ENCODE results near the gene EMC9. TPM values are rescaled to one million over a fixed set of nuclear protein-coding genes. Genes with fewer than 3 reads are reported as not detected.

EMC9 gene
- total RNA-seq, 4 donors from 2014 or later: 13.6 to 18.8 (median 16.3) TPM

DNA sequence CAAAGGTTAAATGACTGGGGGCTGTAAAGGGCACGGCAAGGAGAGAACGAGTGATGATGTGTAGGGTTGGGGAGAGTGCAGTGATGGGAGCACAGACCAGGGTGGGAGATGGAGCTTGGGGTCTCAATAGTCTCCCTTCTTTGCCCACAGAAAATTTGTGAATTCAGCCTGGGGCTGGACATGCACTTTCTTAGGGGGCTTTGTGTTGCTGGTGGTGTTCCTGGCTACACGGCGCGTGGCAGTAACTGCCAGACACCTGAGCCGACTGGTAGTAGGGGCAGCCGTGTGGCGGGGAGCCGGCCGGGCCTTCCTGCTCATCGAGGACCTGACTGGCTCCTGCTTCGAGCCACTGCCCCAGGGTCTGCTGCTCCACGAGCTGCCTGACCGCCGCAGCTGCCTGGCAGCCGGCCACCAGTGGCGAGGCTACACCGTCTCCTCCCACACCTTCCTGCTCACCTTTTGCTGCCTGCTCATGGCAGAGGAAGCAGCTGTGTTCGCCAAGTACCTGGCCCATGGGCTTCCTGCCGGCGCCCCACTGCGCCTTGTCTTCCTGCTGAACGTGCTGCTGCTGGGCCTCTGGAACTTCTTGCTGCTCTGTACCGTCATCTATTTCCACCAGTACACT is 9.2 kb downstream of the EMC9 start:
- peak overlapping the region; percentile 44 to 56 (median 48) for H3K4me3 ChIP-seq
- peaks cover 0 to 1% of the 10 kb centered on the region in 2 donors for H3K36me3 ChIP-seq
- H3K4me1 ChIP-seq: peaks cover 40 to 48% of the 10 kb centered on the region in 2 donors
- peak in 1 of 2 donors; percentile 69 for DNase-seq
- H3K9me3 ChIP-seq: no peaks in the 10 kb centered on the region
- peak; percentile 5 to 14 for ATAC-seq
- peak overlapping the region; percentile 95 to 99 (median 98) for H3K27ac ChIP-seq
- intact Hi-C loops (cut with DNase I; ENCODE audit: low total_unique reads) (no loop called here), in situ Hi-C loops (cut with MboI; ENCODE audit: low sequenced_read_pairs in 4 of 4) (loop anchor here in 1 of 4 donors (25.0 kb wide), 1 partner anchor 820 kb away; the partner anchor contains the start of genes BCL2L2, PABPN1 and PPP1R3E)
- peak in 1 of 2 donors; percentile 22 for TF ChIP-seq POLR2A (IDR thresholded peaks at IDR 0.05)
- TF ChIP-seq, protein P1, sequence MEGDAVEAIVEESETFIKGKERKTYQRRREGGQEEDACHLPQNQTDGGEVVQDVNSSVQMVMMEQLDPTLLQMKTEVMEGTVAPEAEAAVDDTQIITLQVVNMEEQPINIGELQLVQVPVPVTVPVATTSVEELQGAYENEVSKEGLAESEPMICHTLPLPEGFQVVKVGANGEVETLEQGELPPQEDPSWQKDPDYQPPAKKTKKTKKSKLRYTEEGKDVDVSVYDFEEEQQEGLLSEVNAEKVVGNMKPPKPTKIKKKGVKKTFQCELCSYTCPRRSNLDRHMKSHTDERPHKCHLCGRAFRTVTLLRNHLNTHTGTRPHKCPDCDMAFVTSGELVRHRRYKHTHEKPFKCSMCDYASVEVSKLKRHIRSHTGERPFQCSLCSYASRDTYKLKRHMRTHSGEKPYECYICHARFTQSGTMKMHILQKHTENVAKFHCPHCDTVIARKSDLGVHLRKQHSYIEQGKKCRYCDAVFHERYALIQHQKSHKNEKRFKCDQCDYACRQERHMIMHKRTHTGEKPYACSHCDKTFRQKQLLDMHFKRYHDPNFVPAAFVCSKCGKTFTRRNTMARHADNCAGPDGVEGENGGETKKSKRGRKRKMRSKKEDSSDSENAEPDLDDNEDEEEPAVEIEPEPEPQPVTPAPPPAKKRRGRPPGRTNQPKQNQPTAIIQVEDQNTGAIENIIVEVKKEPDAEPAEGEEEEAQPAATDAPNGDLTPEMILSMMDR (IDR thresholded peaks at IDR 0.05 in 4 of 5, conservative IDR thresholded peaks at IDR 0.05 in 1 of 5): no peak
- H3K27me3 ChIP-seq: no peaks in the 10 kb centered on the region

DNA sequence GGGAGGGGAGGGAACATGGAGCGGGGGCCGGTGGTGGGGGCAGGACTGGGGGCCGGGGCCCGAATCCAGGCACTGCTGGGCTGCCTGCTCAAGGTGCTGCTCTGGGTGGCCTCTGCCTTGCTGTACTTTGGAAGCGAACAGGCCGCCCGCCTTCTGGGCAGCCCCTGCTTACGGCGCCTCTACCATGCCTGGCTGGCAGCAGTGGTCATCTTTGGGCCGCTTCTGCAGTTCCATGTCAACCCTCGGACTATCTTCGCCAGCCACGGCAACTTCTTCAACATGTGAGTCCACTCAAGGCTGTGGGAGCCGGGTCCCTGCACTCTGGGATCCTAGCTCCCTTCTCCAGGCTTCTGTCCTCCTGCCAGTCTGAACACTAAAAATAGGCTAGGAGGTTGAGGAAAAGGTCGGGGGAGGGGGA is 9.8 kb downstream of the EMC9 start:
- Histone ChIP-seq H3K27me3 (no peaks in the 10 kb centered on the region), H3K27ac (peak overlapping the region; percentile 95 to 99 (median 98)), H3K36me3 (no peaks in the 10 kb centered on the region), H3K4me3 (peak overlapping the region; percentile 44 to 56 (median 48)), H3K9me3 (no peaks in the 10 kb centered on the region), H3K4me1 (peaks cover 34 to 42% of the 10 kb centered on the region in 2 donors)
- intact Hi-C loops (cut with DNase I; ENCODE audit: low total_unique reads): loop anchor here (1.0 kb wide), 1 partner anchor 17 kb away; the partner anchor contains the start of genes DCAF11 and NRL
- peak; percentile 27 to 58 for ATAC-seq
- peak in 1 of 2 donors; percentile 61 for DNase-seq
- in situ Hi-C loops (cut with MboI; ENCODE audit: low sequenced_read_pairs in 4 of 4): loop anchor here in 1 of 4 donors (25.0 kb wide), 1 partner anchor 819 kb away; the partner anchor contains the start of genes BCL2L2, PABPN1 and PPP1R3E
- TF ChIP-seq, protein P1 (IDR thresholded peaks at IDR 0.05 in 4 of 5, conservative IDR thresholded peaks at IDR 0.05 in 1 of 5): no peak
- no peak for TF ChIP-seq POLR2A (IDR thresholded peaks at IDR 0.05)

DNA sequence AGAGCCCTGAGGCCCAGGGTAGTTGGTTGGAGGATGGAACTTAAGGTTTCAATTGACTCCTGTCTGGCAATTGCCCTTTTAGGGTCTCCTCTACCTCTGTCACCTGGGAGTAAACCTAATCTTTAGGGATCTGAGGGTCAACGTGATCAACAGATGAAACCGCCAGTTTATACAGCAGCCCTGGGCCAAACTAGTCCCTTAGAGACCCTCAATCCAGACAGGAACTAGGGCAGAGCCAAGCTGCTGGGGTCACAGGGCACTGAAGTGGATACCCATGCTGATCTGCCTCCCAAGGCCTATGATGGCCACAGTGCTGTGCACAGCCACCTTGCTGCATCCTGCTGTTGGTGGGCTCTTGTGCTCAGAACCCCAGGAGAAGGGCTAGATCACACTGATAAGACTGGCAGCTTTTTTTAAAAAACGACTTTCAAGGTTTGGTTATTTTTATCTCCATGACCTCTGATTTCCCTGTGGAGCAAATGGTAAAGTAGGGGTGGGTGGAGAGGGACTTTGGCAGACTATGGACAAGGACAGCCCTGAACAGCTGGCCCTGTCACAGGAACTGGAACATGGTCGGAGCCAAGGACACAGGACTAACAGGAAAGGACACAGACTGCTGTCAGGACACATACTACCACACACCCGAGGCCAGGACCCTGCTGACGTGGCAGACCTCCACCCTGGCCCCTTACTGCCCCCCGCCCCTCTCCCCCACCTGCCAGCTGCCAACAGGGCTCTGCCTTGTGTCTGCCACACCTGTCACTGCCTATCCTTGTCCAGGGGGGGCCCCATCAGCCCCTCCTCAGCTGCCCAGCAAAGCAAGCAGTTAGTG is 10.5 kb downstream of the EMC9 start:
- H3K9me3 ChIP-seq: no peaks in the 10 kb centered on the region
- H3K27ac ChIP-seq: peak overlapping the region; percentile 95 to 99 (median 98)
- peak; percentile 79 to 89 for ATAC-seq
- no peaks in the 10 kb centered on the region for H3K27me3 ChIP-seq
- peaks cover 34 to 40% of the 10 kb centered on the region in 2 donors for H3K4me1 ChIP-seq
- H3K4me3 ChIP-seq: peak overlapping the region; percentile 44 to 56 (median 48)
- TF ChIP-seq, protein P1 (IDR thresholded peaks at IDR 0.05 in 4 of 5, conservative IDR thresholded peaks at IDR 0.05 in 1 of 5): no peak
- TF ChIP-seq POLR2A (IDR thresholded peaks at IDR 0.05): peak in 1 of 2 donors; percentile 40
- no peaks in the 10 kb centered on the region for H3K36me3 ChIP-seq
- DNase-seq: peak; percentile 77 to 90
- in situ Hi-C loops (cut with MboI; ENCODE audit: low sequenced_read_pairs in 4 of 4): loop anchor here in 1 of 4 donors (25.0 kb wide), 1 partner anchor 819 kb away; the partner anchor contains the start of genes BCL2L2, PABPN1 and PPP1R3E
- intact Hi-C loops (cut with DNase I; ENCODE audit: low total_unique reads): loop anchor here (1.0 kb wide), 1 partner anchor 17 kb away; the partner anchor contains the start of genes DCAF11 and NRL

DNA sequence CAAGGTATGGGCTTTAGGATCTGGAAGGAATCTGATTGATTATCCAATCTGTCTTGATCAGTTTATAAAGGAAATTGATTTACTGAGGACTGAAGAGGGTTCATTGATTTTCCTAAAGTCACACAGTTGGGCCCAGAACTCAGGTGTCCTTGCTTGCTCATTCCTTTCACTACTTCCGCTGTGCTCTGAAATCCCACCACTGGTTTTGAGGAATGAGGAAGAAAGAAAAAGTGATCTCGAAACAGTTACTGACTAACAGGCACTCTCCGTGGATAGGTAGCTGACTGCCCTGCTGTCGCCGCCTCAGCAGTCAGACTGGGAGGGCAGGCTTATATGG is 11.0 kb downstream of the EMC9 start, which contains the start of gene FITM1:
Gene FITM1, plus strand, starts transcription at position 280 of the 337 bp plus-strand sequence. CDS start 905 bp downstream, outside the sequence.
- TF ChIP-seq, protein P1 (IDR thresholded peaks at IDR 0.05 in 4 of 5, conservative IDR thresholded peaks at IDR 0.05 in 1 of 5): no peak
- no peak for TF ChIP-seq POLR2A (IDR thresholded peaks at IDR 0.05)
- ATAC-seq: no peak
- no peaks in the 10 kb centered on the region for H3K9me3 ChIP-seq
- H3K27me3 ChIP-seq: no peaks in the 10 kb centered on the region
- H3K36me3 ChIP-seq: no peaks in the 10 kb centered on the region
- in situ Hi-C loops (cut with MboI; ENCODE audit: low sequenced_read_pairs in 4 of 4): loop anchor here in 1 of 4 donors (25.0 kb wide), 1 partner anchor 818 kb away; the partner anchor contains the start of genes BCL2L2, PABPN1 and PPP1R3E
- H3K4me3 ChIP-seq: peak within 1 kb of the TSS; percentile 44 to 56 (median 48)
- peak within 1 kb of the TSS; percentile 95 to 99 (median 98) for H3K27ac ChIP-seq
- H3K4me1 ChIP-seq: peaks cover 30 to 37% of the 10 kb centered on the region in 2 donors
- no peak for DNase-seq
- intact Hi-C loops (cut with DNase I; ENCODE audit: low total_unique reads): no loop called here
